ENCODE results near the gene ALB. TPM values are rescaled to one million over a fixed set of nuclear protein-coding genes. Genes with fewer than 3 reads are reported as not detected.
"Not testable (repeated sequence)": the region's sequence is repeated elsewhere in the genome, so short reads cannot be mapped to it uniquely, and the experiment has no call there.

Gene ALB
- polyA plus RNA-seq, 1 donor = 20.3 TPM

DNA sequence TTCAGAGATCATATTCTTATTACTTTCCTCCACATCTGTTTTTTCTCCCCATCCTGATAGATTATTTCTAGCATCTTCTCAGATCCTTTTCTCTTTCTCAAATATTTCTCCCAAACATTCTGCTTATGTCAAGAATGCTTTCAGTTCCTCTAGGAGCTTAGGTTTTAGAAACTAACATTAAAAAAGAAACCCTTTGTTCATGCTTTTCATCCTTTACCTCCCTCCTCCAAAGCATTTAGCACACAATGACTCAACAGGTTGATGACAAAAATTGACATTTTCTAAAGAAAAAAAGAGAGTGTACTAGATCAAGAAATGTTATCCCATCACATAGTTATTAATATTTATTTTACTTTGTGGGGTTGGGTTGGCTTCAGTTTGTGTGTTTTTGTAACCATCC, 16.5 kb upstream of the ALB start:
- Histone ChIP-seq H3K4me1 (ENCODE audit: control insufficient read depth, insufficient read depth, low read length) (peaks cover 6% of the 10 kb centered on the region), H3K9me3 (ENCODE audit: control insufficient read depth, low read depth, low read length) (no peaks in the 10 kb centered on the region), H3K27ac (ENCODE audit: low read length) (no peak overlapping the region), H3K4me3 (ENCODE audit: low read length) (no peak overlapping the region), H3K36me3 (ENCODE audit: control insufficient read depth, insufficient read depth, low read length) (no peaks in the 10 kb centered on the region), H3K27me3 (ENCODE audit: control insufficient read depth, insufficient read depth, low read length) (no peaks in the 10 kb centered on the region)
- DNase-seq = no peak

DNA sequence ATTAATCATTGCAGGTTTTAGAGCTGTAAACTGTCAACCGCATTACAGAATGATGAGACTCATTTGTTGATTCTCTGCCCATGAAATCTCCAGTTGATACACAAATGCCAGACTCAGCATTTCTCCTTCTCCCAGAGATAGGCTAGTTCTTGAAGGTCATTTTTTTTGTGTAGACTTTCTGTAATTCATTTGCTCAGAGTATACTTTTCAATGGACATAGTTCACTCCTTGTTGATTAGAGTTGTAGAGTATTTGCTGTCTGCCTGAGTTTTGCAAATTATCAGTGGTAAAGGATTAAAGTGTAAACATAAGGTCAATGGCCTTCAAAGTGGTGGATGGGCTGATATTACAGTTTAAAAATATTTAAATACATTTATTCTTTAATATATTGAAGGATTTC, 15.2 kb upstream of the ALB start:
- DNase-seq = peak; percentile 49 to 79
- Histone ChIP-seq H3K27me3 (ENCODE audit: control insufficient read depth, insufficient read depth, low read length) (no peaks in the 10 kb centered on the region), H3K4me3 (ENCODE audit: low read length) (no peak overlapping the region), H3K36me3 (ENCODE audit: control insufficient read depth, insufficient read depth, low read length) (no peaks in the 10 kb centered on the region), H3K9me3 (ENCODE audit: control insufficient read depth, low read depth, low read length) (no peaks in the 10 kb centered on the region), H3K4me1 (ENCODE audit: control insufficient read depth, insufficient read depth, low read length) (peaks cover 6% of the 10 kb centered on the region), H3K27ac (ENCODE audit: low read length) (peak overlapping the region; percentile 37)
- WGBS (ENCODE audit: insufficient coverage, low lambda C conversion rate) = no CpG with 5 or more reads among the region's 1 CpG

DNA sequence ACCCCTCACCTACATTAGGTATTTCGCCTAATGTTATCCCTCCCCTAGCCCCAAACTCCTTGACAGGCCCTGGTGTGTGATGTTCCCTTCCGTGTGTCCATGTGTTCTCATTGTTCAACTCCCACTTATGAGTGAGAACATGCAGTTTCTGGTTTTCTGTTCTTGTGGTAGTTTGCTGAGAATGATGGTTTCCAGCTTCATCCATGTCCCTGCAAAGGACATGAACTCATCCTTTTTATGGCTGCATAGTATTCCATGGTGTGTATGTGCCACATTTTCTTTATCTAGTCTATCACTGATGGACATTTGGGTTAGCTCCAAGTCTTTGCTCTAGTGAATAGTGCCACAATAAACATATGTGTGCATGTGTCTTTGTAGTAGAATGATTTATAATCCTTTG, 14.4 kb upstream of the ALB start:
- not testable (repeated sequence) for H3K9me3 ChIP-seq (ENCODE audit: control insufficient read depth, low read depth, low read length); H3K36me3 ChIP-seq (ENCODE audit: control insufficient read depth, insufficient read depth, low read length); H3K4me3 ChIP-seq (ENCODE audit: low read length); H3K4me1 ChIP-seq (ENCODE audit: control insufficient read depth, insufficient read depth, low read length); H3K27me3 ChIP-seq (ENCODE audit: control insufficient read depth, insufficient read depth, low read length); DNase-seq
- peak overlapping the region; percentile 37 for H3K27ac ChIP-seq (ENCODE audit: low read length)
- WGBS (ENCODE audit: insufficient coverage, low lambda C conversion rate) = 100% methylated on average over 1 of the region's 2 CpGs

DNA sequence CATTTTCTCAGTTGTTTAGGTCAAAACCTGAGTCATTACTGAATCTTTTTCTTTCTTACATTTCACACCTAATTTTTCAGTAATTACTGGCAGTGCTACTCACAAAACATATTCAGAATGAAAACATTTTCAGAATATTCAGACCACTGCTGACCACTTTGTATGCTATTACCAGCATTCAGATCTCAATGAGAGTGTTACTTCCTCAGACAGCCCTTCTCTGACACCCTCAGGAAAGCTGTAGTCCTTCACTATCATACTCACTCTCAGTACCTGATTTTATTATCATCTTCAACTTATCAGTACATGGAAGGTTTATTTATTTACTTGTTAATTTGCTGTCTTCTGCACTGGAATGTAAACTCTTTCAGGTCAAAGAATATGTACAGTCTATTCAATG, 12.3 kb upstream of the ALB start:
- no peak overlapping the region for H3K27ac ChIP-seq (ENCODE audit: low read length)
- no peak overlapping the region for H3K4me3 ChIP-seq (ENCODE audit: low read length)
- peaks cover 6% of the 10 kb centered on the region for H3K4me1 ChIP-seq (ENCODE audit: control insufficient read depth, insufficient read depth, low read length)
- H3K27me3 ChIP-seq (ENCODE audit: control insufficient read depth, insufficient read depth, low read length) = no peaks in the 10 kb centered on the region
- no peaks in the 10 kb centered on the region for H3K9me3 ChIP-seq (ENCODE audit: control insufficient read depth, low read depth, low read length)
- no peak for DNase-seq
- H3K36me3 ChIP-seq (ENCODE audit: control insufficient read depth, insufficient read depth, low read length) = no peaks in the 10 kb centered on the region

DNA sequence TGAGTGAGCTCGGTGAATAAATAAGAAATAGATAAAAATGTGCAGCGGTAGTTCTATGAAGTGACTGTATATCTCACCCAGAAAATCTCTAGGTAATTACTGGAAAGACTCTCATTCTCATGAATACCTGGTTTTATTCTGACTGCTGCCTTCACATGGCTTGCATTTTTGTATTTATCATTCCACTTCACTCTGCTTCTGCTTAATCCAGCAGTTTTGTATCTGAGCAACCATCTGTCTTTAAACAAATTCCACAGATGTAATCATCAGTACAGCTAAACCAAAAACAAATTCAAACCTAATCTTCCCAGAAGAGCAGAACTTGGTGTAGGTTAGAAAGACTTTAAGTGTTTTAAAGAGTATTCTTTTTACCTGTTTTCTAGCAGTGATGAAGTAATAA, 11.2 kb upstream of the ALB start:
- Histone ChIP-seq H3K9me3 (ENCODE audit: control insufficient read depth, low read depth, low read length) (no peaks in the 10 kb centered on the region), H3K4me3 (ENCODE audit: low read length) (no peak overlapping the region), H3K27me3 (ENCODE audit: control insufficient read depth, insufficient read depth, low read length) (no peaks in the 10 kb centered on the region), H3K36me3 (ENCODE audit: control insufficient read depth, insufficient read depth, low read length) (no peaks in the 10 kb centered on the region), H3K27ac (ENCODE audit: low read length) (no peak overlapping the region), H3K4me1 (ENCODE audit: control insufficient read depth, insufficient read depth, low read length) (peaks cover 6% of the 10 kb centered on the region)
- no peak for DNase-seq
- no CpG with 5 or more reads among the region's 2 CpGs for WGBS (ENCODE audit: insufficient coverage, low lambda C conversion rate)

DNA sequence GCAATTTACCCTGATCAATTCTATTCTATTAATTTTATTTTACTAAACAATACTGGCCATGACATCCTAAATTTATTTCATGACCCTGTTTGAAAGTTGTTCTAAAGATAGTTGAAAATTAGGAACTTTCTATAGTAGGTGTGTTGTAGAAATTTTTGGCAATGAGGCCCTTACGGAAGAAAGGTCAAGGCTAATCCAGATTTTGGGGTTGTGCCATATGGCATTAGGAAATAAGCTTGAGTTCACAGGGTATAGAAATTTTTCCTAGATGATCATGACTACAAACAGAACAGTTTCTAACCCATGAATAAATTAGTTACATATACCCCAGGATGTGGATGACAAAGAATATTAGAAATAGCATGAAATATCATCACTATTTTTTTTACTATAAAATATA, 7.8 kb upstream of the ALB start:
- H3K4me3 ChIP-seq (ENCODE audit: low read length) = no peak overlapping the region
- H3K27me3 ChIP-seq (ENCODE audit: control insufficient read depth, insufficient read depth, low read length) = no peaks in the 10 kb centered on the region
- no peaks in the 10 kb centered on the region for H3K4me1 ChIP-seq (ENCODE audit: control insufficient read depth, insufficient read depth, low read length)
- no peak for DNase-seq
- no peaks in the 10 kb centered on the region for H3K36me3 ChIP-seq (ENCODE audit: control insufficient read depth, insufficient read depth, low read length)
- WGBS (ENCODE audit: insufficient coverage, low lambda C conversion rate) = no CpG with 5 or more reads among the region's 1 CpG
- H3K9me3 ChIP-seq (ENCODE audit: control insufficient read depth, low read depth, low read length) = no peaks in the 10 kb centered on the region
- no peak overlapping the region for H3K27ac ChIP-seq (ENCODE audit: low read length)

DNA sequence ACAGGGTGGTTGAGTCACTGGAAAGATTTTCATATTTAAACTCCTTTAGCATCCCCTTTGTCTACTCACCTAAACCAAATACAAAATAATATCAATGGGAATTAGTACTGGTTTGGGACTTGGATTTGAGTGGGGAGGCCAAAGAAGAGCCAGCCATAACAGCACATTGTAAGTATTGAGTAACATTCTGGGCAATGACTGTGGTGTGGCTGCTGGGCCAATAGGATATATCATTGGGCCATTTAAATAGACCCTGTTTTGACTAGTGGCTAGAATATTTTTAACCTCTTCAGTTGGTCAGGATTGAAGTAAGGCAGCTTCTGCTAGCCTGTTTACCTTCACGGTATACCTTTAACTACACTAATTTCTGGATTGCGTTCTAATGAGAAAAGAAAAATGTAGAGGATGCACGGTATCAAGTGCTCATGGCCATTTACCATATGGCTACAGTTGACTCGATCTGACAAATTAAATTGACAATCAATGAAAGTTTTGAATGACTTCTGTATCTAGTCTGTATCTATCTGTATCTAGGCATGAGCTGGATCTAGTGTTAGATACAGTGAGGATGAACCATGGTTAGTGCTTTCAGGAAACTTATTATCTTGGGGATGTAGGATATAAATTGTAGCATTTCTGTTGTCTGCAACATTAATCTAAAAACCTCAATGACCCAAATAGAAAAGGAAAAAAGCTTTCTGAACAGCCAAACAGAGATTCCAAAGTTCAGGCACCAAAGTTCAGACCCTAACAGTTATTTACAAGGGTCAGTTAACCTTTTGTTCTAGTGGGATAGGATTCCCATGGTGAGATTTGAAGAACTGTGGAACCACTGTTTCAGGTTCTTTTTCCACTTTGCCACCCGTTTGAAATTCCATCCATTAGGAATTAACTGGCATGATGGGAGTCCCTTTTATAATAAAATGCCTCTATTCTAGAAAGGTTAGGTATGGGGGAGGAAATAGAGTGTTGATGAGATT, 6.8 kb upstream of the ALB start:
- WGBS (ENCODE audit: insufficient coverage, low lambda C conversion rate) = 100% methylated on average over 1 of the region's 5 CpGs
- H3K4me1 ChIP-seq (ENCODE audit: control insufficient read depth, insufficient read depth, low read length) = no peaks in the 10 kb centered on the region
- H3K4me3 ChIP-seq (ENCODE audit: low read length) = no peak overlapping the region
- no peaks in the 10 kb centered on the region for H3K36me3 ChIP-seq (ENCODE audit: control insufficient read depth, insufficient read depth, low read length)
- H3K27me3 ChIP-seq (ENCODE audit: control insufficient read depth, insufficient read depth, low read length) = no peaks in the 10 kb centered on the region
- no peak overlapping the region for H3K27ac ChIP-seq (ENCODE audit: low read length)
- no peak for DNase-seq
- no peaks in the 10 kb centered on the region for H3K9me3 ChIP-seq (ENCODE audit: control insufficient read depth, low read depth, low read length)

DNA sequence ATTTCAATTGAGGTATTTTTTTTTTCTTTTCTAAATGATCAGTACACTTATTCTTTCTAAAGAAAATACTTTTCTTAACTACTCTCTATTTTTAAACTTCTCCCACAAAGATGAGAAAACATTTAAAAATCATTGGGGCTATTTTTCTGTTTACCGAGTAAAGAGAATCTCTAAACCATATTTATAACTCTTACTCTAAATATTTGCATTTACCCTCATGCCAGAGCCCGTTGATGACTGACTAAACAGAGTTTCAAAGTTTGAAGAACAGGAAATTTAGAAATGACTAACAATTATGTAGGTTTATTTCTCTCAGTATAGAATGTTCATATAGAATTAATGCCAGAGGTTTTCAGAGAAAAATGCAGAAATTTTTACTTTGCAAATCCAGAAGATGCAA, 2.7 kb upstream of the ALB start:
- DNase-seq = no peak
- no peaks in the 10 kb centered on the region for H3K27me3 ChIP-seq (ENCODE audit: control insufficient read depth, insufficient read depth, low read length)
- H3K4me1 ChIP-seq (ENCODE audit: control insufficient read depth, insufficient read depth, low read length) = no peaks in the 10 kb centered on the region
- no peaks in the 10 kb centered on the region for H3K9me3 ChIP-seq (ENCODE audit: control insufficient read depth, low read depth, low read length)
- WGBS (ENCODE audit: insufficient coverage, low lambda C conversion rate) = 83% methylated on average over 1 of the region's 2 CpGs
- no peaks in the 10 kb centered on the region for H3K36me3 ChIP-seq (ENCODE audit: control insufficient read depth, insufficient read depth, low read length)
- no peak overlapping the region for H3K4me3 ChIP-seq (ENCODE audit: low read length)
- H3K27ac ChIP-seq (ENCODE audit: low read length) = no peak overlapping the region

DNA sequence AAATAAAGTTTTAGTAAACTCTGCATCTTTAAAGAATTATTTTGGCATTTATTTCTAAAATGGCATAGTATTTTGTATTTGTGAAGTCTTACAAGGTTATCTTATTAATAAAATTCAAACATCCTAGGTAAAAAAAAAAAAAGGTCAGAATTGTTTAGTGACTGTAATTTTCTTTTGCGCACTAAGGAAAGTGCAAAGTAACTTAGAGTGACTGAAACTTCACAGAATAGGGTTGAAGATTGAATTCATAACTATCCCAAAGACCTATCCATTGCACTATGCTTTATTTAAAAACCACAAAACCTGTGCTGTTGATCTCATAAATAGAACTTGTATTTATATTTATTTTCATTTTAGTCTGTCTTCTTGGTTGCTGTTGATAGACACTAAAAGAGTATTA, 370 bp downstream of the ALB start:
- no peak overlapping the region for H3K4me3 ChIP-seq (ENCODE audit: low read length)
- H3K27ac ChIP-seq (ENCODE audit: low read length) = no peak overlapping the region
- DNase-seq = no peak
- H3K9me3 ChIP-seq (ENCODE audit: control insufficient read depth, low read depth, low read length) = no peaks in the 10 kb centered on the region
- no peaks in the 10 kb centered on the region for H3K36me3 ChIP-seq (ENCODE audit: control insufficient read depth, insufficient read depth, low read length)
- no peaks in the 10 kb centered on the region for H3K27me3 ChIP-seq (ENCODE audit: control insufficient read depth, insufficient read depth, low read length)
- no CpG with 5 or more reads among the region's 1 CpG for WGBS (ENCODE audit: insufficient coverage, low lambda C conversion rate)
- no peaks in the 10 kb centered on the region for H3K4me1 ChIP-seq (ENCODE audit: control insufficient read depth, insufficient read depth, low read length)

DNA sequence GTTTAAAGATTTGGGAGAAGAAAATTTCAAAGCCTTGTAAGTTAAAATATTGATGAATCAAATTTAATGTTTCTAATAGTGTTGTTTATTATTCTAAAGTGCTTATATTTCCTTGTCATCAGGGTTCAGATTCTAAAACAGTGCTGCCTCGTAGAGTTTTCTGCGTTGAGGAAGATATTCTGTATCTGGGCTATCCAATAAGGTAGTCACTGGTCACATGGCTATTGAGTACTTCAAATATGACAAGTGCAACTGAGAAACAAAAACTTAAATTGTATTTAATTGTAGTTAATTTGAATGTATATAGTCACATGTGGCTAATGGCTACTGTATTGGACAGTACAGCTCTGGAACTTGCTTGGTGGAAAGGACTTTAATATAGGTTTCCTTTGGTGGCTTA, 1.1 kb downstream of the ALB start:
- H3K27me3 ChIP-seq (ENCODE audit: control insufficient read depth, insufficient read depth, low read length) = no peaks in the 10 kb centered on the region
- no peaks in the 10 kb centered on the region for H3K9me3 ChIP-seq (ENCODE audit: control insufficient read depth, low read depth, low read length)
- H3K27ac ChIP-seq (ENCODE audit: low read length) = no peak overlapping the region
- WGBS (ENCODE audit: insufficient coverage, low lambda C conversion rate) = no CpG with 5 or more reads among the region's 2 CpGs
- H3K36me3 ChIP-seq (ENCODE audit: control insufficient read depth, insufficient read depth, low read length) = no peaks in the 10 kb centered on the region
- no peak for DNase-seq
- H3K4me3 ChIP-seq (ENCODE audit: low read length) = no peak overlapping the region
- no peaks in the 10 kb centered on the region for H3K4me1 ChIP-seq (ENCODE audit: control insufficient read depth, insufficient read depth, low read length)

DNA sequence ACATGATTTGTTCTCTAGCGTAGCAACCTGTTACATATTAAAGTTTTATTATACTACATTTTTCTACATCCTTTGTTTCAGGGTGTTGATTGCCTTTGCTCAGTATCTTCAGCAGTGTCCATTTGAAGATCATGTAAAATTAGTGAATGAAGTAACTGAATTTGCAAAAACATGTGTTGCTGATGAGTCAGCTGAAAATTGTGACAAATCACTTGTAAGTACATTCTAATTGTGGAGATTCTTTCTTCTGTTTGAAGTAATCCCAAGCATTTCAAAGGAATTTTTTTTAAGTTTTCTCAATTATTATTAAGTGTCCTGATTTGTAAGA, 2.4 kb downstream of the ALB start:
- no peaks in the 10 kb centered on the region for H3K4me1 ChIP-seq (ENCODE audit: control insufficient read depth, insufficient read depth, low read length)
- DNase-seq = no peak
- no peaks in the 10 kb centered on the region for H3K27me3 ChIP-seq (ENCODE audit: control insufficient read depth, insufficient read depth, low read length)
- H3K36me3 ChIP-seq (ENCODE audit: control insufficient read depth, insufficient read depth, low read length) = no peaks in the 10 kb centered on the region
- no peak overlapping the region for H3K4me3 ChIP-seq (ENCODE audit: low read length)
- no peak overlapping the region for H3K27ac ChIP-seq (ENCODE audit: low read length)
- no peaks in the 10 kb centered on the region for H3K9me3 ChIP-seq (ENCODE audit: control insufficient read depth, low read depth, low read length)
- 83% methylated on average over 1 of the region's 1 CpG for WGBS (ENCODE audit: insufficient coverage, low lambda C conversion rate)
